SK-N-SH (cell line): ENCODE data around the gene SAMD14.

ENCODE experiments used
- GABPA ChIP-seq: IDR thresholded peaks from 2 replicates; pipeline ENCODE4 v1.4.0; 2012; ENCODE audit warnings: low read depth, mild to moderate bottlenecking
- NRF1 ChIP-seq: IDR thresholded peaks from 2 replicates; pipeline ENCODE4 v1.6.1; 2012; ENCODE audit warnings: low read depth, mild to moderate bottlenecking, low read length
- POLR2AphosphoS5 ChIP-seq: IDR thresholded peaks from 2 replicates; pipeline ENCODE4 v1.6.1; 2012; ENCODE audit warnings: low read depth, low read length
- TAF1 ChIP-seq: IDR thresholded peaks from 2 replicates; pipeline ENCODE4 v1.6.1; 2012; ENCODE audit warnings: low read depth, mild to moderate bottlenecking, low read length, moderate library complexity, borderline replicate concordance
- TCF12 ChIP-seq: IDR thresholded peaks from 2 replicates; pipeline ENCODE4 v1.4.0; 2012
- TF ChIP-seq, protein P1 (sequence below): fragments of 200-600 bp; sonication (generic); IDR thresholded peaks from 2 replicates; pipeline ENCODE4 v1.6.1; 2017; ENCODE audit warnings: antibody characterized with exemption, mild to moderate bottlenecking, moderate library complexity
- TF ChIP-seq, protein P2 (sequence below): IDR thresholded peaks from 2 replicates; pipeline ENCODE4 v1.4.0; 2012; ENCODE audit warnings: low read depth, borderline replicate concordance

DNA sequence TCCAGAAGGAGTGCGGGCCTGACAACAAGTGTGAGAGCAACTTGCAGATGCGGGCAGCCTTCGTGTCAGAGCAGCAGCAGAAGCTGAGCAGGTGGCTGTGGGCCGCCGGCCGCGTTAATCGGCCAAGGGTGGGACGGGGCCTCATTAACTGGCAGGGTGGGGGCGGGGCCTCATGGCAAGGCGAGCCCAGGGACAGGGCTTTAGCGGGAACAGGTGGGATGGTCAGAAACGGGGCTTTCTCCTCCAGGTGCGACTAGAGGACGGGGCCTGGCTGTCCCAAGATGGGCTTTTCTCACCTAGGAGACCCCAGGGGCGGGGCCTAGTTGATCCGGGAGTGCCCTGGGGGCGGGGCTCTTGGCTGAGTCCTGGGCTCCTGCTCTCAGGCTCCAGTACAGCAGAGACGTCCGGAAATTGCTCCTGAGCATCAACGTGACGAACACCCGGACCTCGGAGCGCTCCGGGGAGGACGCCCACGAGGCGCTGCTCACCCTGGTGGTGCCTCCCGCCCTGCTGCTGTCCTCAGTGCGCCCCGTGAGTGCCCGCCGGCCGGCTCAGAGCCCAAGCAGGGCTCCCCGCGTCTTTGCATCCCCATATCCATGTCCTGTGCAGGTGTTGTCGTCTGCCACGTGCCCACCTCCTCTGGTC is 53.2 kb downstream of the SAMD14 start:
- TF ChIP-seq, protein P1, sequence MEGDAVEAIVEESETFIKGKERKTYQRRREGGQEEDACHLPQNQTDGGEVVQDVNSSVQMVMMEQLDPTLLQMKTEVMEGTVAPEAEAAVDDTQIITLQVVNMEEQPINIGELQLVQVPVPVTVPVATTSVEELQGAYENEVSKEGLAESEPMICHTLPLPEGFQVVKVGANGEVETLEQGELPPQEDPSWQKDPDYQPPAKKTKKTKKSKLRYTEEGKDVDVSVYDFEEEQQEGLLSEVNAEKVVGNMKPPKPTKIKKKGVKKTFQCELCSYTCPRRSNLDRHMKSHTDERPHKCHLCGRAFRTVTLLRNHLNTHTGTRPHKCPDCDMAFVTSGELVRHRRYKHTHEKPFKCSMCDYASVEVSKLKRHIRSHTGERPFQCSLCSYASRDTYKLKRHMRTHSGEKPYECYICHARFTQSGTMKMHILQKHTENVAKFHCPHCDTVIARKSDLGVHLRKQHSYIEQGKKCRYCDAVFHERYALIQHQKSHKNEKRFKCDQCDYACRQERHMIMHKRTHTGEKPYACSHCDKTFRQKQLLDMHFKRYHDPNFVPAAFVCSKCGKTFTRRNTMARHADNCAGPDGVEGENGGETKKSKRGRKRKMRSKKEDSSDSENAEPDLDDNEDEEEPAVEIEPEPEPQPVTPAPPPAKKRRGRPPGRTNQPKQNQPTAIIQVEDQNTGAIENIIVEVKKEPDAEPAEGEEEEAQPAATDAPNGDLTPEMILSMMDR: no peak
- TF ChIP-seq TCF12 (no peak), TAF1 (no peak), POLR2AphosphoS5 (no peak), GABPA (no peak), NRF1 (no peak)
- TF ChIP-seq, protein P2, sequence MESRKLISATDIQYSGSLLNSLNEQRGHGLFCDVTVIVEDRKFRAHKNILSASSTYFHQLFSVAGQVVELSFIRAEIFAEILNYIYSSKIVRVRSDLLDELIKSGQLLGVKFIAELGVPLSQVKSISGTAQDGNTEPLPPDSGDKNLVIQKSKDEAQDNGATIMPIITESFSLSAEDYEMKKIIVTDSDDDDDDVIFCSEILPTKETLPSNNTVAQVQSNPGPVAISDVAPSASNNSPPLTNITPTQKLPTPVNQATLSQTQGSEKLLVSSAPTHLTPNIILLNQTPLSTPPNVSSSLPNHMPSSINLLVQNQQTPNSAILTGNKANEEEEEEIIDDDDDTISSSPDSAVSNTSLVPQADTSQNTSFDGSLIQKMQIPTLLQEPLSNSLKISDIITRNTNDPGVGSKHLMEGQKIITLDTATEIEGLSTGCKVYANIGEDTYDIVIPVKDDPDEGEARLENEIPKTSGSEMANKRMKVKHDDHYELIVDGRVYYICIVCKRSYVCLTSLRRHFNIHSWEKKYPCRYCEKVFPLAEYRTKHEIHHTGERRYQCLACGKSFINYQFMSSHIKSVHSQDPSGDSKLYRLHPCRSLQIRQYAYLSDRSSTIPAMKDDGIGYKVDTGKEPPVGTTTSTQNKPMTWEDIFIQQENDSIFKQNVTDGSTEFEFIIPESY: no peak
